H1 (cell line): ENCODE data around the gene MYLK3. TPM values are rescaled to one million over a fixed set of nuclear protein-coding genes. Genes with fewer than 3 reads are reported as not detected.

Experiments used
- BCL11A ChIP-seq, 2 experiments: IDR thresholded peaks; one replicate each; pipeline ENCODE4 v1.6.1; 2011; ENCODE audit warnings: low read depth in 2 of 2, low read length in 2 of 2, mild to moderate bottlenecking in 2 of 2
- CBX5 ChIP-seq: fragments of 300-800, 300-1000 bp; sonication (generic); IDR thresholded peaks from 2 replicates; pipeline ENCODE4 v1.7.1; 2016; ENCODE audit warnings: antibody characterized with exemption, low read length, low read depth
- CHD2 ChIP-seq: IDR thresholded peaks from 2 replicates; pipeline ENCODE4 v1.6.1; 2012; ENCODE audit warnings: low read length, improper control_type of control experiment
- CHD7 ChIP-seq: fragments of 300-600 bp; sonication (generic); IDR thresholded peaks from 2 replicates; pipeline ENCODE4 v1.7.1; 2012; ENCODE audit warnings: low read length, moderate library complexity, mild to moderate bottlenecking, inconsistent platforms; ENCODE audit not compliant: insufficient replicate concordance
- GABPA ChIP-seq: IDR thresholded peaks from 2 replicates; pipeline ENCODE4 v1.6.1; 2011; ENCODE audit warnings: mild to moderate bottlenecking, low read length, moderate library complexity, borderline replicate concordance; ENCODE audit not compliant: insufficient read depth
- PHF8 ChIP-seq: fragments of 200-600 bp; sonication (generic); conservative IDR thresholded peaks from 2 replicates; pipeline ENCODE4 v1.7.1; 2012; ENCODE audit warnings: low read depth, mild to moderate bottlenecking, inconsistent platforms, low read length, moderate library complexity
- POLR2A ChIP-seq, 2 experiments: IDR thresholded peaks; 1 replicate in 1 of 2; 2 replicates in 1 of 2; pipeline ENCODE4 v1.6.1; 2011; ENCODE audit warnings: low read depth in 2 of 2, low read length in 2 of 2, mild to moderate bottlenecking in 2 of 2; ENCODE audit errors: control extremely low read depth in 1 of 2
- POLR2AphosphoS5 ChIP-seq: IDR thresholded peaks from 2 replicates; pipeline ENCODE4 v1.6.1; 2011; ENCODE audit warnings: low read depth, low read length
- SIRT6 ChIP-seq: IDR thresholded peaks from one replicate; pipeline ENCODE4 v1.7.1; 2012; ENCODE audit warnings: low read length, inconsistent platforms
- SIX5 ChIP-seq: IDR thresholded peaks from 2 replicates; pipeline ENCODE4 v1.6.1; 2011; ENCODE audit warnings: mild to moderate bottlenecking, low read depth, low read length
- SUZ12 ChIP-seq: fragments of 200-600 bp; sonication (generic); IDR thresholded peaks from 2 replicates; pipeline ENCODE4 v1.6.1; 2012; ENCODE audit warnings: mild to moderate bottlenecking, inconsistent platforms, low read length, moderate library complexity, mixed read lengths
- TCF12 ChIP-seq: IDR thresholded peaks from 2 replicates; pipeline ENCODE4 v1.6.1; 2011; ENCODE audit warnings: low read depth, mild to moderate bottlenecking, low read length
- YY1 ChIP-seq: IDR thresholded peaks from 2 replicates; pipeline ENCODE4 v1.6.1; 2011; ENCODE audit warnings: low read depth, mild to moderate bottlenecking, low read length
- polyA plus RNA-seq, 7 experiments: library from polyadenylated mRNA; depleted of rRNA in 3 of 7; stranded (reverse) in 5 of 7; unstranded in 2 of 7; fragments of >200 nt in 5 of 7; fragments of 200-250 nt in 2 of 7; gene quantifications; 1 replicate in 5 of 7; 2 replicates in 1 of 7; 4 replicates in 1 of 7; pipeline versions ENCODE4 v1.2.1 to v1.2.3, GENCODE V29; 2011 to 2013; ENCODE audit warnings: missing spikeins in 2 of 7, mixed read lengths in 2 of 7
- total RNA-seq: library from RNA; stranded (reverse); fragmentation: NEBNext Ultra II Directional; extraction: Animal tissue kit (Norgen Biotek cat#: 25700); gene quantifications from 2 replicates; pipeline ENCODE4 v1.2.1, GENCODE V29; 2021

MYLK3 gene
- total and polyA plus RNA-seq, 2 of the 8 experiments (the other 6 are each of a cell fraction or from before 2014, with no cell fraction given) = 0.14 to 0.35 TPM

- TF ChIP-seq CHD7 (no peak), POLR2A (IDR thresholded peaks at IDR 0.05; ENCODE audit: control extremely low read depth in 1 of 2, low read depth in 2 of 2, low read length in 2 of 2) (no peak), GABPA (no peak), YY1 (no peak), CBX5 (no peak), CHD2 (no peak), PHF8 (no peak), SIRT6 (no peak), SIX5 (no peak), BCL11A (IDR thresholded peaks at IDR 0.05; ENCODE audit: low read depth in 2 of 2, low read length in 2 of 2) (no peak), TCF12 (no peak), SUZ12 (no peak), POLR2AphosphoS5 (no peak)
Observed at GRCh38 chr16:46717692-46718091, 30.5 kb downstream of the MYLK3 start (continued).
